ENCODE results near the gene PPP1R14B. TPM values are rescaled to one million over a fixed set of nuclear protein-coding genes. Genes with fewer than 3 reads are reported as not detected.

PPP1R14B gene
- total RNA-seq, 1 donor from 2014 or later: 286 TPM

DNA sequence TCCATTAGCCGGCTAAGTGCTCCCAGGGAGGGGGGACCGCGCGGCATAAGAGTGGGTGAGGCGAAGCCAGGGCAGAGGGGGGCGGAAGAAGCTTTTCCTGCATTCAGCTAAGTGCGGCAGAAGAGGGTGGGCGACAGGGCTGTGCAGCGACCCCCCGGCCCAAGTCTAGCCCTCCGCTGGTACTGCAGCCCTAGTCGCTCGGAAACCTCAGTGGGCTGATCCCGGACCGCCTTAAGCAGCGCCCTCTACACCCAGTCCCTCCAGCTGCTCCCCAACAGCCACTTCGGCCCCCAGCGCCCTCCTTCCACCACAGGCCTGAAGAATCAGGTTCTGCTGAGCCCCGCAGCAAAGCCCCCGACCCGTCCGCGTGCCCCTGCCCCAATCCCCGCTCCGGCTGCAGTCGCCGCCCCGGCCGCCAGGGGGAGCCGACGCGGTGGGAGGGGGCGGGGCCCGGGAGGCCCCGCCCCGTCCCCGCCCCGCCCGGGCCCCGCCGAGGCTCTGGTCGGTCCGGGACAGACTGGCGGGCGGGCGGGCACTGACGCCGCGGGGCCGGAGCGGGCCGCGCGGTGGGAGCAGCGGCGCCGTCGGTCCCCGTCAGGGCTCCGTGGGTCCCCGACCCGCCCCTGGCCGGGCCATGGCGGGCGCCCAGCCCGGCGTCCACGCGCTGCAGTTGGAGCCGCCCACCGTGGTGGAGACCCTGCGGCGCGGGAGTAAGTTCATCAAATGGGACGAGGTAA lies 4.4 kb upstream of the PPP1R14B start, which contains the start of gene PLCB3:
Gene PLCB3 (plus strand): TSS at position 515 of the 737 bp plus-strand sequence. CDS start 120 bp downstream, at position 635.
- no peaks in the 10 kb centered on the region for H3K36me3 Mint-ChIP-seq (ENCODE audit: low read depth)
- peaks cover 28% of the 10 kb centered on the region for H3K4me1 Mint-ChIP-seq
- TF ChIP-seq, protein P1, sequence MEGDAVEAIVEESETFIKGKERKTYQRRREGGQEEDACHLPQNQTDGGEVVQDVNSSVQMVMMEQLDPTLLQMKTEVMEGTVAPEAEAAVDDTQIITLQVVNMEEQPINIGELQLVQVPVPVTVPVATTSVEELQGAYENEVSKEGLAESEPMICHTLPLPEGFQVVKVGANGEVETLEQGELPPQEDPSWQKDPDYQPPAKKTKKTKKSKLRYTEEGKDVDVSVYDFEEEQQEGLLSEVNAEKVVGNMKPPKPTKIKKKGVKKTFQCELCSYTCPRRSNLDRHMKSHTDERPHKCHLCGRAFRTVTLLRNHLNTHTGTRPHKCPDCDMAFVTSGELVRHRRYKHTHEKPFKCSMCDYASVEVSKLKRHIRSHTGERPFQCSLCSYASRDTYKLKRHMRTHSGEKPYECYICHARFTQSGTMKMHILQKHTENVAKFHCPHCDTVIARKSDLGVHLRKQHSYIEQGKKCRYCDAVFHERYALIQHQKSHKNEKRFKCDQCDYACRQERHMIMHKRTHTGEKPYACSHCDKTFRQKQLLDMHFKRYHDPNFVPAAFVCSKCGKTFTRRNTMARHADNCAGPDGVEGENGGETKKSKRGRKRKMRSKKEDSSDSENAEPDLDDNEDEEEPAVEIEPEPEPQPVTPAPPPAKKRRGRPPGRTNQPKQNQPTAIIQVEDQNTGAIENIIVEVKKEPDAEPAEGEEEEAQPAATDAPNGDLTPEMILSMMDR (conservative IDR thresholded peaks at IDR 0.05): peak; percentile 87
- peak; percentile 72 for DNase-seq (ENCODE audit: low read depth, low spot score)
- peak within 1 kb of the TSS; percentile 90 for H3K4me3 Mint-ChIP-seq
- no peak within 1 kb of the TSS for H3K27ac Mint-ChIP-seq (ENCODE audit: unreplicated experiment)
- H3K27me3 Mint-ChIP-seq (ENCODE audit: low read depth): peaks cover 3% of the 10 kb centered on the region
- no peaks in the 10 kb centered on the region for H3K9me3 Mint-ChIP-seq

DNA sequence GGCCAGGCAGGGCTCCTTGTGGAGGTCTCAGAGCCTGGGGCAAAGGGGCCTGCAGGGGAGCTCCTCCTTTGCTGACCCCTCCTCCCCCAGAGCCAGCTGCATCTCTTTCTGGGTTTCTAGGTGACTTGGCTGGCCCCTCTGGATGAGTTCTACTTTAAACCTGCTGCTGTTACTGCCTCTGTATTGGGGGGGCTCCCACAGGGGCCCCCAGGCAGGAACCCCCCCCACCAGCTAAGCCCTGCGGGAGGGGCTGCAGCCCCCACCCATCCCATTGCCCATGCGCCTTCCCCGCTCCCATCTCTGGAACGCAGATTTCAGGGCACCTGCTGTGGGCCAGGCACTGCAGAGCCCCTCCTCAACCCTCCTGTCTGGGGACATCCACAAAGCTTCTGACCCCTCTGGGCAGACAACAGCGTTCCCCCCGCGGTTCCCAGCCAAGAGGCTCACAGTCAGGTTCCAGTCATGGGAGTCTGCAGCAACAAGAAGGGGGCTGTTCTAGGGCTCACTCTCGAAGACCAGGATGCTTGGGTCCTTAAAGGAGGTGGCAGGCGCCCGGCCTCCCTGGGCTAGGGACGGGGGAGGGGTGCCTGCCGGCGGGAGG lies 3.8 kb upstream of the PPP1R14B start:
- H3K4me3 Mint-ChIP-seq: peak overlapping the region; percentile 88
- peaks cover 28% of the 10 kb centered on the region for H3K4me1 Mint-ChIP-seq
- no peaks in the 10 kb centered on the region for H3K9me3 Mint-ChIP-seq
- H3K36me3 Mint-ChIP-seq (ENCODE audit: low read depth): no peaks in the 10 kb centered on the region
- H3K27me3 Mint-ChIP-seq (ENCODE audit: low read depth): peaks cover 3% of the 10 kb centered on the region
- no peak overlapping the region for H3K27ac Mint-ChIP-seq (ENCODE audit: unreplicated experiment)
- DNase-seq (ENCODE audit: low read depth, low spot score): no peak
- TF ChIP-seq, protein P1 (conservative IDR thresholded peaks at IDR 0.05): no peak

DNA sequence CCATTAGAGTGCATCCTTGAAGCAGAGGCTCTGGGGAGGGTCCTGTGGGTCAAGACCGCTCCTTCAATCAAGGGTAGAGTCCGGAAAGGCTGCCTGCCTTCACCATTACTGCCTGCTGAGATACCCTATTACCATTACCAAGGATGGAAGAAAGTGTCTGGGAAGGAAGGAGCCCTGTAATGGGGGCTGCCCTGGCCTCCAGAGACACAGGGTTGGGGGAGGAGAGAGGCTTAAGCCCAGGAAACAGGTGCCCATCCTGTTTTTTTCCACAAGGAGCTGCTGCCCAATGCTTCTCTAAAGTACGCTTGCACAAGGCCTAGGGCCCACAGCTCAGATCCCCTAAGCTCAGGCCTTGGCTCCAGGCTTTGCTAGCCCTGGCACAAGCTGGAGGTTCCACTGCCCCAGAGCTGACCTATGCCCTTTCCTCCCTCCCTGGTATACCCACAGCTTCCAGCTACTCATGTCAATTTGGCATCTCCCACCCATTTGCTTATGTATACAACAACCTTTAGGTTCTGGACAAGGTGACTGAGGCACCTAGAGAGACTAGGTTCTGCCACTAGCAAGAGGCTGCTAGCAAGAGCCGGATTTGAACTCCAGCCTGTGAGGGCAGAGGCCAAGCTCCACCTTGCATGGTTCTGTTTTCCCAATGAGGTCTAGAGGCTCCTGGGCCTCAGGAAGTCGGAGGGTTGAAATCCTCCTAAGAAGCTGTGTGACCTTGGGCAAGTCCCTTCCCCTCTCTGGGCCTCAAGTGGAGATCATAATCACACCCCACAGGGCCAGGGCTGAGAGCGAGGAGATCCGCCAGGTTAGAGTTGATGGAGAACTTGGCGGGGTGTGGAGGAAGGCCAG lies 3.0 kb upstream of the PPP1R14B start:
- TF ChIP-seq, protein P1 (conservative IDR thresholded peaks at IDR 0.05): no peak
- Mint-ChIP-seq H3K4me1 (peaks cover 28% of the 10 kb centered on the region), H3K27ac (ENCODE audit: unreplicated experiment) (no peak overlapping the region), H3K36me3 (ENCODE audit: low read depth) (no peaks in the 10 kb centered on the region), H3K27me3 (ENCODE audit: low read depth) (peaks cover 3% of the 10 kb centered on the region), H3K4me3 (peak overlapping the region; percentile 84), H3K9me3 (no peaks in the 10 kb centered on the region)
- no peak for DNase-seq (ENCODE audit: low read depth, low spot score)

DNA sequence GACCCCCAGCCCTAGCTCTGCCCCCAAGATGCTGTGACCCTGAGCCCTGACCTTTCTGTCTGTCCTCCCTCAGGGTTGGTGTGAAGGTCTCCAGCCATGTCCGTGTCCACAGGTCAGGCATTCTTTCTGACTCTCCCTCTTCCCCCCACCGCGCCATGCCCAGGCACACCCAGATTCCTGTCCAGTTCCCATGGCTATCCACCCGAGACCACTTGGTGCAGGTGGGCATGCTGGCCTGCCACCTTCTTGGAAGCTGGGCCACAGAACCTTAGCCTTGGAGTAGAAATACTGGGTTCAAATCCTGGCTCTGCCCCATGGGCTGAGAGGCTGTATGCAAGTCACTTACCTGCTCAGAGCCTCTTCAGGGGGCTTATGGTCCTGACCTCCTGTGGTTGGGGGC lies 2.3 kb upstream of the PPP1R14B start:
- H3K36me3 Mint-ChIP-seq (ENCODE audit: low read depth): no peaks in the 10 kb centered on the region
- TF ChIP-seq, protein P1 (conservative IDR thresholded peaks at IDR 0.05): no peak
- no peaks in the 10 kb centered on the region for H3K9me3 Mint-ChIP-seq
- peaks cover 27% of the 10 kb centered on the region for H3K4me1 Mint-ChIP-seq
- no peak overlapping the region for H3K27ac Mint-ChIP-seq (ENCODE audit: unreplicated experiment)
- DNase-seq (ENCODE audit: low read depth, low spot score): no peak
- peaks cover 3% of the 10 kb centered on the region for H3K27me3 Mint-ChIP-seq (ENCODE audit: low read depth)
- H3K4me3 Mint-ChIP-seq: peak overlapping the region; percentile 84

DNA sequence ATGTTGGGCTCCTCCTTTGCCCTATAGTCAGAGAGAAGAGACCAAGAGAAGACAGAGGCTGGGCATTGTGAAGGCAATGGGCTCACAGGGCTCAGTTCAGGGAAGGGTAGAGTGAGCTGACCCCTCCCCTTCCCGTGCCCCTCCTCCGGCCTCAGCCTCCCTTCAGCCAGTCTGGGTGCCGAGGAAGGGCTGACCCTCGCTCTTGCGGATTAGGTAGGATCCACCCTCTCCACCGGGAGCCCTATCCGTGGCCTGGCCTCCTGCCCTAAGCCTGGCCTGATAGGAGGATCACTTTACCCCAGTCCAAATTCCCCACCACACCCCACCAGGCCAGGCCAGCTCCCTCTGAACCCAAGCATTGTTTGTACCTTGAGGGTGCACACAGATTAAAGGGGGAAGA lies 1.8 kb upstream of the PPP1R14B start:
- no peak for DNase-seq (ENCODE audit: low read depth, low spot score)
- Mint-ChIP-seq H3K9me3 (no peaks in the 10 kb centered on the region), H3K4me1 (peaks cover 24% of the 10 kb centered on the region), H3K27ac (ENCODE audit: unreplicated experiment) (no peak overlapping the region), H3K27me3 (ENCODE audit: low read depth) (peaks cover 3% of the 10 kb centered on the region), H3K4me3 (peak overlapping the region; percentile 97), H3K36me3 (ENCODE audit: low read depth) (no peaks in the 10 kb centered on the region)
- TF ChIP-seq, protein P1 (conservative IDR thresholded peaks at IDR 0.05): no peak
